Kidney glomerular epithelial cell (primary cell): ENCODE results near the gene REV1.
"Not testable (repeated sequence)": the region's sequence is repeated elsewhere in the genome, so short reads cannot be mapped to it uniquely, and the experiment has no call there.

ENCODE experiments used
- DNase-seq: peaks from one replicate; lab custom pipeline; 2025; lab: John Stamatoyannopoulos, UW

The REV1 gene

DNA sequence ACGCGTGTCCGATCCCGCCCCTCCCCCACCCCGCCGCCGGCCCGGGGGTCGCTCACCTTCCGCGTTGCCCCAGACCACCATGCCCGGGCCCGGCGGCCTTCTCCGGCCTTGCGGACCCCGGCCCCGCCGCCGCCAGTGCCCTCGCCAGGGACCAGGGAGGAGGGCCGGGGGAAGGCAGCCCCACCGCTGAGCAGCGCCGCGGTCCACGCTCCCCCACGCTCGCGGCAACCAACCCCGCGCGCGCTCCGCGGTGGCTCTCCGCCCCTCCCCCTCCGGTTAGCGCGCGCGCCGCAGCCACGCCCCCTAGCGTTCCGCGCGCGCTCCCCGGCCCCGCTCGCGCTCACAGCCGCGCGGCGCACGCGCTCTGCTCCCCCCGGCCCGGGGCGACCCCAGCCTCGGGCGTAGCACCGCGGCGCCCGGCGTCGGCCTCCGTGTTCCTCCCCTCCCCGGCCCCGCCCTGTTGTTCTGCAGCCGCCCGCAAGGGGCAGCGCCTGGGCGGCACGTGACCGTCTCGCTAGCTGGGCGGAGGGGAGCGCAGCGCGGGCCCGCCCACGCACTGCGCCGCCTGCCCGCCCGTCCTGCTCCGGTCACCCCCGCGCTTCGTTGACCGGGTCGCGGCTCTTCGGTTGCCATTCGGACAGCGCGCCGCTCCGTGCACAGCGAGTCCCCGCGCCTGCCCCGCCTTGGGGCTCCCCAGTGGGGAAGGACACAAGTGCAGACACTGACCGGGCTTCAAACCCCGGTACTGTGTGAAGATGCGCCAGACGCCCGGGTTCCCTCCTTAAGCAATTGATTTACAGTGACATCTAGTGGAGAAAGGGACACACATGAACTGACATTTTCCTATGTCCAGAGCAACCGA lies at the start of gene REV1:
TSS of gene REV1 (minus strand) at position 257 of the 862 bp plus-strand sequence. CDS start 25,042 bp downstream, outside the sequence.
- DNase-seq: peak; percentile 91

DNA sequence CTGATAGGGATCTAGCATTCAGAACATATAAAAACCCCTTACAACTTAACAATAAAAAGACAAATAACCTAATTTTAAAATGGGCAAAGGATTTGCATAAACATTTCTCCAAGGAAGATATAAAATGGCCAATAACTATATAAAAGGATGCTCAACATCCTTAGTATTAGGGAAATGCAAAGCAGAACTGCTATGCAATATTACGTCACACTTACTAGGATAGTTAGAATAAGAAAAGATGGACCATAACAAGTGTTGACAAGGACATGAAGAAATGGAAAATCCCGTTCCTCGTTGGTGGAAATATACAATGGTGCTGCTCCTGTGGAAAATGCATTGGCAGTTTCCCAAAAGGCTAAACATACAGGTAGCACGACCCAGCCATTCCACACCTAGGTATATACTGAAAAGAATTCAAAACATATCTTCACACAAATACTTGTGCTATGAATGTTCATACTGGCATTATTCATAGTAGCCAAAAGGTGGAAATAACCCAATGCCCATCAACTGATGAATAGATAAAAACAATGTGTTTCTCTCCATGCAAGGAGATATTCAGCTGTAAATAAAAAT lies 48.2 kb upstream of the REV1 start:
- DNase-seq: no peak

DNA sequence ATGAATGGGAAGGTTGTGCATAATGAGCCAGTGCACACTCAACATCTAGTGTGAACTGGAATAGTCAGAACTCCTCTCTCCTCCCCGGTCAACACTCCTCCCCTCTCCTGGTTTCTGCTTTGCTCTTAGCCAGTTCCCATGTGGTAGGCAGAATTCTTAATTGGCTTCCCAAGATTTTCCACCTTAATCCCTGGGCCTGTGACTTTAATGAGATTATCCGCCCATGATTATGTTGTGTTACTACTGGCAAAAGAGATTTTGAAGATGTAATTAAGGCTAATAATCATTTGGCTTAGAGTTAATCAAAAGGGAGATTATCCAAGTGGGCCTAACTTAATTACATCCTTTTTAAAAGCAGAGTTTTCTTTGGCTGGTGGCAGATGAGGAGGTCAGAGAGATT lies 34.2 kb upstream of the REV1 start:
- no peak for DNase-seq

GRCh38 chr2:99522157-99522556 lies 32.3 kb upstream of the REV1 start:
- DNase-seq: no peak

DNA sequence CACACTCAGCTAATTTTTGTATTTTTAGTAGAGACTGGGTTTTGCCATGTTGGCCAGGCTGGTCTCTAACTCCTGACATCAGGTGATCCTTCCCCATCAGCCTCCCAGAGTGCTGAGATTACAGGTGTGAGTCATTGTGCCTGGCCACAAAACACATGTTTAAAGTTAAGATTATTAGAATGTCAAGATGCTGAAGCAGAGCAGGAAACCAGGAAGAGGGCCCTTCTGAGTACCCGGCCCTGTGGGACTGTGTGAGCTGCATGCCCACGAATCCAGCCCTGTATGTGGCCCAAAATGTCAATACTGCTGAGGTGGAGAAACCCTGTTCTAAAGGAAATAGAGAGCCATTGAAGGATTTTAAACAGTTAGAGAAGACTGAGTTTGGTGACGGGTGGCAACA lies 31.0 kb upstream of the REV1 start:
- DNase-seq: no peak

GRCh38 chr2:99520195-99520594 lies 30.4 kb upstream of the REV1 start:
- no peak for DNase-seq

DNA sequence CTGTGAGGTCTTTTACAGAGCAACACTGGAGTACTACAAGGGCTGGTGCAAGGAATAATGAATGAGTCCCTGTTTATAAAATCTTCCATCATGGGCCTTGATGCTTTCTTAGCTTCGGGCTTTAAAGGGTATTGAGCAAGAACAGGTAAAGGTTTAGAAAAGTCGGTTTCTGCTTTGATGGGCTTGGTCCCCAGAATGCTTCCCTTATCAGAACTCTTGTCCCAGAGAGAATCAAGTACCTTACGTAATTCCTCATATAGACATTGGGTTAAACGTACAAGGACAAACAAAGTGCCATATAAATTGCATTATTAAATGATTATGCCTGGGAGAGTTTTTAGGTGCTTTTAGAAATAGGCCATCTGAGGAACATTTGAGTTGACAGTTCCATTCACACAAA lies 24.5 kb upstream of the REV1 start:
- no peak for DNase-seq

DNA sequence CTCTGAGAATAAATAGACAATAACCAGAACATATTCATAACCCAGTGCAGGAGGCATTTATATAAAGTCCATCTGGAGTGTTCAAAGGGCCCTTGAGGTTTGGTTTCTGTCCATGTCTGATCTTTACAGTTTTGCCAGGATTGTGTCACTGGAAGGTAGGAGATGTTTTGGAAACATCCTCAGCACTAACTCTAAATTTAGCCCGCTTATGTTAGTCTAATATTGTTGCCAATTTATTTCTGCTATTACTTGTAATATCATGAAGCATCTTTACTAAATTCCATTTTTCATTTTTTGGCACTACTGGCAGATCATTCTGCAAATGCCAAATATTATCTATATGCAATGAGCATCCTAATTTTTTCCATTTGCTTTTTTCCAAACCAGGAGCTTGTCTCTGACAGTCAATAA lies 22.4 kb upstream of the REV1 start:
- no peak for DNase-seq

DNA sequence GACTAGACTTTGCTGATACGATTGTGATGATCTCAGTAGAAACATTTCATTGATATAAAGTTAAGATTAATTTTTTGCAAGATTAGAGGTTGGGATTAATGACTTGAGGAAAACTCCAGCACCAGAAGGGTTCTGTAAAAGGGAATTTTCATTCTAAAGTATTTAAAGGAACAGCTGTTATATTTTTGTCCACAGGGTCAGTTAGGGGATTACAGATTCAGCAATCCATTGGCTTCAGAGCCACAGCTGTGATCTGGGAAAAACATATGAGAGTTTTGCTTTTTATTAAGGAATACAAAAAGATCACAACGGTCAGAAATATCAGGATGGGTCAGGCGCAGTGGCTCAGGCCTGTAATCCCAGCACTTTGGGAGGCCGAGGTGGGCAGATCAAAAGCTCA lies 19.6 kb upstream of the REV1 start:
- no peak for DNase-seq

- no peak for DNase-seq
These were observed 18.4 kb upstream of the REV1 start for GRCh38 chr2:99507937-99508818.

DNA sequence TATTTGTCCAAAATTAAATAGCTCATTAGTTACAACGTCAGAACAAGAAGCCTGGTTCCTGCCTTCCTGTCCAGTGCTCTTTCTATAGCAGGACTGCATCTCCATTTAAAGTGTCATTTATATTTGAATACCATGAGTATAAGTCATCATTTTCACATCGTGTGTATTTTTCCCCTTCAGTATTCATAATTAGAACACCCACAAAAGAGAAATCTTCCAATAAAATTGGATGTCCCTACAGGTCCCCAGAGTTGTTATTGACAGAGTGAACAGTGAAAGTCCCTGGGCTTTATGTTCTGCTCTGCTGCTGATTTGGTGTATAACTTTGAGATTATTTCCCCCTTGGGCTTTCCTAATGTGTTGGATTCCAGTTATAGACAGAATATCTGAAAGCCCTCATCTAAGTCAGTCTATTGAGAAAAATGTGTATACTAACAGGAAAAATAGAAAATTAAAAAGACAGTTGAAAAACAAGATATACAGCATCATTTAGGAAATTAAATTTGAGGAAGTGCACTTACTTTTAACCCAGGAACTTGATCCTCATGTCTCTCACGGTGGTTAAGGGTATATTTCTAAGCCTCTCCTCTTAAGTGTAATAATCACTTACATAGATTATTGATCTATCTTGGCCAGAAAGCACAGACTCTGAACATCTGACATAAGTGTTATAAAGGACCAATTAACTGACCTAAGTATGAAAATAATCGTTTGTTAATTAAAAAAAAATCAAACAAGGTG lies 15.2 kb upstream of the REV1 start:
- DNase-seq: no peak

DNA sequence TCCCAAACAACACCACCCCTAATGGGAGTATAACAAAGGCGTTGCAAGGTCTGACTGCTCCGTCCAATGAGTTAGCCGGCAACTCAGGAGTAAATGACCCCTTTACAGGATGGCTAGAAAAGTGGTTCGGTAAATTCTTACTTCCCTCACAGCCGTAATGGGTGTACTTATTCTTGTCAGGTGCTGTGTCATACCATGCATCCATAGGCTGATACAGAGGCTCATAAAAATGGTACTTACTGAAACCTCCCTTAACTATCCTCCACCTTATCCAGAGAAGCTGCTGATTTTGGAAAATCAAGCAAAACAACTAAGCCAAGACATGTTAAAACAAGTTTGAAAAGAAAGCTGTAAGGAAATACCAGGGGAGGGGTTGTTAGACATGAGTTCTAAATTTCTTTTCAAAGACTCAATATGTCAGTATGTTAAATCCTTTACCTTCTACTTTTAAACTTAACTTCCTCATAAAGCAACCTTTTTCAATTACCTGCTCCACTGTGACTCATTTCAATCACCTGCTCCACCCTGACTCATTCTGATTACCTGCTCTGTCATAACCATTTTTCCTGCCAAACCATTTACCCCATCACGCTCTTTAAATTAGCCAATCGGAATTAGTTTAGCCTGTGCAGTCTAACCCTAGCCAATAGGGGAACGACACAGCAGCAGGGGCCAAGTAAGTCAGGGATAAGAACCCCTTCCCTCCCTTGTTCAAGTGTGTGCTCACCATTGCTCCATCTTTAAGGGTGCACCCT lies 14.0 kb upstream of the REV1 start:
- not testable (repeated sequence) for DNase-seq

GRCh38 chr2:99496021-99496420 lies 6.2 kb upstream of the REV1 start:
- DNase-seq: no peak

DNA sequence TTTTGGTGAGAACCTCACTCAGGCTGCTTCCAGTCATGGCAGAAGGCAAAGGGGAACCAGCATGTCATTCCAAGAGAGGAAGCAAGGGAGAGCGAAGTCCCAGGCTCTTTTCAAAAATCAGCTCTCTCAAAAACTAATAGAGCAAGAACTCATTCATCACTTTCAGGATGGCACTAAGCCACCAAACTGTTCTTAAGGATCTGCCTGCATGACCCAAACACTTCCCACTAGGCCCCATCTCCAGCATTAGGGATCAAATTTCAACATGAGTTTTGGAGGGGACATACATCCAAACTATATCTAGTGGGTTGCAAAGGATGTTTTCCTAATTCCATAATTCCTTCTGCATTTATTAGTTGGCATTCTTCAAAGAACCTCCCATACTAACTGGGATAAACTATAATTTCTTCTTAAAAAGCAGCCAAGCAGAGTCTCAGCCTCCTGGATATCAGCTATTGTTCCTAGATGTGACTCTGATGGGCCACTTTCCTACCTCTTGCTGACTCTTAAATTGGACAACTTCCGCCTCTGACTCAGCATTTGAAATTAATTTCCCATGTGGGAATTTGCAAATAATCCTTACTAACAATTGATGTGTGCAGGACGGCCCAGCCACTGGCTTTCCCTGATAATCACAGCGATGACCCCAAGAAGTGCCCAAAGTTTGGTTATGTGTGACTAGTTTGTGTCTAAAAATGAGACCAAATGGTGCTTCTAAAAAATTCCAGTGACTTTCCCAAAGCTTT lies 5.5 kb upstream of the REV1 start:
- DNase-seq: no peak

DNA sequence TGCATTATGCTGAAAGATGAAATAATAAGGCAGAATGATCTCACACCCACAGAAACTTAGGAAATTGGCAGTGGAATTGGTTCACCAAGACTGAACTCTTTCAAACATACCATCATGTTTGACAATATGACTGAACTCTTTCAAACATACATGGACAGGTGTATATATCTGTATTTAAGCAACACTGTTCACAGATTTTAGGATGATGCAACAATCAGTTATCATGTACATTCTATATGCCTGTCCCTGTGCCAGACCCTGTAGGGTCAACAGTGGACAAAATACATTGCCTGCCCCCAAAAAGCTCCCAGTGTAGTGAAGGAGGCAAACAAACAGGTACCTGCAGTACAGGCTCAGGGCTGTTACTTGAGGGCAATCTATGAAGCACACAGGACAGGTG lies 2.9 kb upstream of the REV1 start:
- no peak for DNase-seq

- no peak for DNase-seq
These were observed 1.0 kb upstream of the REV1 start for GRCh38 chr2:99490623-99491461.

- DNase-seq: peak; percentile 24
These were observed 605 bp downstream of the REV1 start for GRCh38 chr2:99489063-99489760.

DNA sequence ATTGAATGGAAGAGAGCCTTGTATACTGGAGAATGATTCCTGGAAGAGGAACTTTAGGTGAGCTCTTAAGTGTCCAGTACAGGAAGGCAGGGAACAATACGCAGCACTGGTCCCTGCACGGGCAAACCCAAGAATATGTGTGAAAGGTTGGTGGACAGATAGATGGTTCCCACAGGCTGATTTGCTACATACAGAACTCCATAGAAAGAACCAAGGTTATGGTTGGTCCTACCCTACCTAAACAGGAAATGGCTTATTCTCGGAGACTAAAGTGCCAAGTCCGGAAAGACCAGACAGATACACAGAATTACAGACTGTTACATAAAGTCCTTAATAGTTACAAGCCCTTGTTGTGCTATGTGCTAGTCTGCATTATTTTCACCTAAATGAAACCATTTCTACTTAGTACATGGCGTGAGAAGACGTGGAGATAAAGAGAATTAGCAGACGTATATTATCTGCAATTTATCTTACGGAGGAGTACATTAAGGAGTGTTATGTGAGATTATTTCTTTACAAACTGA lies 1.2 kb downstream of the REV1 start:
- DNase-seq: peak; percentile 51

GRCh38 chr2:99487906-99488305 lies 1.9 kb downstream of the REV1 start:
- no peak for DNase-seq
